Fibroblast of the aortic adventitia (primary cell): Measurements from ENCODE around the gene PSMG4. TPM values are rescaled to one million over a fixed set of nuclear protein-coding genes. Genes with fewer than 3 reads are reported as not detected.

Experiments
- DNase-seq: peaks from one replicate; pipeline ENCODE4 v3.0.0-alpha.2; 2010; ENCODE audit warnings: low read depth
- H3K4me3 ChIP-seq: 2 replicates; pipeline ENCODE4 v1.5.1; 2011; ENCODE audit warnings: low read depth, mild to moderate bottlenecking, control low read depth, low read length, moderate library complexity
- CTCF ChIP-seq: IDR thresholded peaks from 2 replicates; pipeline ENCODE4 v1.5.1; 2011; ENCODE audit warnings: mild to moderate bottlenecking, low read length, control low read depth, inconsistent platforms; ENCODE audit not compliant: insufficient read depth
- total RNA-seq: library from RNA; depleted of rRNA; stranded (reverse); fragments of >200 nt; gene quantifications from 2 replicates; pipeline ENCODE4 v1.2.3, GENCODE V29; 2012; ENCODE audit warnings: low replicate concordance

The PSMG4 gene
- total RNA-seq, 1 donor, result 15.4 TPM

GRCh38 chr6:3306848-3307247 is 48.1 kb downstream of the PSMG4 start:
- no peak overlapping the region for H3K4me3 ChIP-seq
- DNase-seq, result no peak
- TF ChIP-seq CTCF, result no peak

- TF ChIP-seq CTCF, result no peak
- DNase-seq, result no peak
- no peak overlapping the region for H3K4me3 ChIP-seq
Measured at GRCh38 chr6:3307436-3307835, 48.7 kb downstream of the PSMG4 start.

- DNase-seq, result no peak
- no peak for TF ChIP-seq CTCF
Measured at GRCh38 chr6:3308106-3308505, 49.4 kb downstream of the PSMG4 start.

GRCh38 chr6:3309391-3310050 is 50.8 kb downstream of the PSMG4 start:
- DNase-seq, result no peak
- no peak overlapping the region for H3K4me3 ChIP-seq
- no peak for TF ChIP-seq CTCF

More at GRCh38 chr6:3308106-3308505, 49.4 kb downstream of the PSMG4 start:
- H3K4me3 ChIP-seq, result no peak overlapping the region

- TF ChIP-seq CTCF, result no peak
- no peak for DNase-seq
- no peak overlapping the region for H3K4me3 ChIP-seq
Measured at GRCh38 chr6:3310051-3310448, 51.3 kb downstream of the PSMG4 start.

- H3K4me3 ChIP-seq, result no peak overlapping the region
- DNase-seq, result no peak
- TF ChIP-seq CTCF, result no peak
Measured at GRCh38 chr6:3310703-3311102, 52.0 kb downstream of the PSMG4 start.

- no peak overlapping the region for H3K4me3 ChIP-seq
- TF ChIP-seq CTCF, result no peak
- DNase-seq, result no peak
Measured at GRCh38 chr6:3311826-3312225, 53.1 kb downstream of the PSMG4 start.
